Psoas muscle (tissue), 8 donors: ENCODE measurements around the gene ACY1. TPM values are rescaled to one million over a fixed set of nuclear protein-coding genes. Genes with fewer than 3 reads are reported as not detected.

Source experiments
- ATAC-seq, 4 donors: fragments of 200-7000 bp; cut with Tn5 transposase; one replicate each; pipeline ENCODE4 v1.9.1; 2020; ENCODE audit warnings: moderate library complexity in 3 of 4, mild to moderate bottlenecking in 2 of 4
- DNase-seq, 2 donors: peaks; one replicate each; pipeline ENCODE4 v3.0.0-alpha.2; 2020
- H3K27ac ChIP-seq: fragments of 200-600 bp; one replicate; pipeline ENCODE4 v1.8.0; 2022
- H3K27me3 ChIP-seq, 3 donors: fragments of 200-600 bp in 1 of 3; one replicate each; pipeline versions ENCODE4 v1.6.1 to v1.8.0; 2013 to 2022; ENCODE audit warnings: low read length in 2 of 3, mild to moderate bottlenecking in 2 of 3, moderate library complexity in 1 of 3; ENCODE audit not compliant: insufficient read depth in 3 of 3
- H3K36me3 ChIP-seq, 2 donors: fragments of 200-600 bp in 1 of 2; one replicate each; pipeline versions ENCODE4 v1.6.1 to v1.8.0; 2013 to 2022; ENCODE audit warnings: low read depth in 1 of 2, mild to moderate bottlenecking in 1 of 2, moderate library complexity in 1 of 2; ENCODE audit not compliant: insufficient read depth in 1 of 2
- H3K4me1 ChIP-seq: fragments of 200-600 bp; one replicate; pipeline ENCODE4 v1.8.0; 2022
- H3K4me3 ChIP-seq: fragments of 200-600 bp; one replicate; pipeline ENCODE4 v1.8.0; 2022; ENCODE audit warnings: mild to moderate bottlenecking
- H3K9me3 ChIP-seq: fragments of 200-600 bp; one replicate; pipeline ENCODE4 v1.8.0; 2022
- CTCF ChIP-seq: fragments of 200-600 bp; IDR thresholded peaks from one replicate; pipeline ENCODE4 v1.8.0; 2022; ENCODE audit warnings: antibody characterized with exemption
- WGBS, 3 donors: extraction: QIAGEN DNeasy Blood & Tissue Kit; methylation state at CpG; one replicate each; pipeline versions ENCODE4 v1.1.6 to v1.1.7; 2013; 5-methylcytosine and 5-hydroxymethylcytosine counted together
- intact Hi-C, 2 donors: fragments of 100-400 bp; cut with DNase I; formaldehyde crosslinking; loops; one replicate each; pipeline versions ENCODE4 v1.11.0 to v1.14.2; 2022
- polyA plus RNA-seq, 3 donors: library from polyadenylated mRNA; stranded (reverse); fragments of 200-250 nt; gene quantifications; one replicate each; pipeline ENCODE4 v1.2.3, GENCODE V29; 2013
- total RNA-seq, 4 donors: library from RNA; stranded (reverse); fragmentation: NEBNext Ultra II Directional in 2 of 4; extraction: Animal tissue kit (Norgen Biotek cat#: 25700) in 2 of 4; gene quantifications; one replicate each; pipeline versions ENCODE4 v1.2.1 to v1.2.4, GENCODE V29; 2021 to 2023
- donor health status: healthy with polysubstance abuse.
- donor health status: DM: no; HTN: no; CAD: no; lungs with moderate emphysema.
- donor health status: Bipolar disorder and iron deficiency.
- donor health status: healthy.
- donor health status: DM: yes; HTN: yes; CAD: no.
- donor health status: DM: no; HTN: no; CAD: no.
- donor health status: DM: no; HTN: no; CAD: no.
- donor health status: DM: yes; HTN: yes; CAD: no.

Gene ACY1
- total and polyA plus RNA-seq, 7 donors, result 19.9 to 59.3 (median 37.6) TPM

DNA sequence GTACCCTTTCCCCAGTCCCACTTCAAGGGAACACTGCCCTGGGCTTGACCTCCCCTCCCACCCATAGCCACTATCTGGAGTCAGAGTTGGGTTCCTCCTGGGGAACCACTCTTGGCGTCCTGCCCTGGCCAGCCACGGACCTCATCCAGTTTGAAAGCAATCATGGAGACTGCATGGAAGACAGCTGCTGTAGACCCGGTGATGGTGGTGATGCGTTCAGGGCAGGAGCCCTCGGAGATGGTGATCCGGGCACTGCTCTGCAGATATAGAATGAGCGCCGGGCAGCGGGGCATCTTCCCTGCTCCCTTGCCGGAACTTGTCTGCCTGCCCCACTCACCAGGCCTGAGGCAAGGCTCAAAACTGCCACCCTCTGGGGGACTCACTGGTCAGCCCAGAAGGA lies 22.9 kb upstream of the ACY1 start:
- Histone ChIP-seq H3K27me3 (no peaks in the 10 kb centered on the region), H3K36me3 (peaks cover 0 to 49% of the 10 kb centered on the region in 2 donors), H3K4me3 (no peak overlapping the region), H3K9me3 (no peaks in the 10 kb centered on the region), H3K27ac (no peak overlapping the region), H3K4me1 (peaks cover 49% of the 10 kb centered on the region)
- 79 to 92% (median 80%) methylated on average over 10 of the region's 10 CpGs for WGBS, 3 donors
- DNase-seq (no peak), ATAC-seq (no peak)
- intact Hi-C loops, result no loop called here
- no peak for TF ChIP-seq CTCF

GRCh38 chr3:51961011-51961410 lies 22.3 kb upstream of the ACY1 start:
- ATAC-seq (no peak), DNase-seq (no peak)
- Histone ChIP-seq H3K27me3 (no peaks in the 10 kb centered on the region), H3K4me3 (no peak overlapping the region), H3K27ac (no peak overlapping the region), H3K4me1 (peaks cover 51% of the 10 kb centered on the region), H3K9me3 (no peaks in the 10 kb centered on the region), H3K36me3 (peaks cover 0 to 49% of the 10 kb centered on the region in 2 donors)
- intact Hi-C loops, result no loop called here
- WGBS, 3 donors, result 92 to 94% (median 92%) methylated on average over 18 of the region's 18 CpGs
- TF ChIP-seq CTCF, result no peak

- Histone ChIP-seq H3K27me3 (no peaks in the 10 kb centered on the region), H3K9me3 (no peaks in the 10 kb centered on the region), H3K36me3 (peaks cover 0 to 48% of the 10 kb centered on the region in 2 donors), H3K27ac (peak overlapping the region; percentile 64), H3K4me3 (no peak overlapping the region), H3K4me1 (peaks cover 49% of the 10 kb centered on the region)
- 34 to 52% (median 42%) methylated on average over 9 of the region's 9 CpGs for WGBS, 3 donors
- DNase-seq (peak in 1 of 2 donors; percentile 77), ATAC-seq (peak in 3 of 4 donors; percentile 18 to 80 (median 66))
- intact Hi-C loops, result no loop called here
- TF ChIP-seq CTCF, result no peak
Observed at GRCh38 chr3:51961602-51962569, 21.4 kb upstream of the ACY1 start.

- no peak for DNase-seq
- TF ChIP-seq CTCF, result no peak
- peak; percentile 11 to 26 (median 20) for ATAC-seq
- Histone ChIP-seq H3K4me3 (peak overlapping the region; percentile 1), H3K27me3 (no peaks in the 10 kb centered on the region), H3K9me3 (no peaks in the 10 kb centered on the region), H3K36me3 (peaks cover 0 to 36% of the 10 kb centered on the region in 2 donors), H3K27ac (peak overlapping the region; percentile 64), H3K4me1 (peaks cover 48% of the 10 kb centered on the region)
- intact Hi-C loops, result no loop called here
- 44 to 57% (median 50%) methylated on average over 6 of the region's 6 CpGs for WGBS, 3 donors
Observed at GRCh38 chr3:51962854-51963530, 20.3 kb upstream of the ACY1 start.
